DND-41 (cell line): ENCODE data around the gene SMG5.

Experiments used
- EZH2 ChIP-seq: IDR thresholded peaks from 3 replicates; pipeline ENCODE4 v1.6.1; 2012; ENCODE audit warnings: borderline replicate concordance, low read depth, mild to moderate bottlenecking, moderate library complexity, low read length, inconsistent platforms; ENCODE audit not compliant: severe bottlenecking
- TF ChIP-seq, protein P1 (sequence below): IDR thresholded peaks from 2 replicates; pipeline ENCODE4 v1.5.1; 2012; ENCODE audit warnings: borderline replicate concordance, low read length, moderate library complexity, mild to moderate bottlenecking; ENCODE audit not compliant: poor library complexity, severe bottlenecking; ENCODE audit errors: extremely low read depth

DNA sequence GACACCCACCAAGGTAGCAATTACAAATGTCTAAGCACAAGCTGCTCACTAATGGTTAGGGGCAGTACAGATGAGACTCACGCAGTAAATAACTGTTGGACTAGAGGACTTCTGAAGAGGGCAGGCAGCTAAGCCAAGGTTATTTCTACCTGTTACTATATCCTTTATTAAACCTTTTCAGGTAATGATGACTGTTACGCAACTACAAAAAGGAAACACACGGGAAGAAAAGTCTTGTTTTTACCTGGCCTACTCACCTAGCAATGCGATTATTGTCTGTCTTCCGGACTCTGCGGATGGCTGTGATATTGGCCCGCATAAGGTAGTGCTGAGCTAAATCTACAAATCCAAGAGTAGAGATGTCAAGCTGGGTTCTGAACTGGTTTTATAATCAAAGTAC is 34.3 kb upstream of the SMG5 start:
- TF ChIP-seq, protein P1, sequence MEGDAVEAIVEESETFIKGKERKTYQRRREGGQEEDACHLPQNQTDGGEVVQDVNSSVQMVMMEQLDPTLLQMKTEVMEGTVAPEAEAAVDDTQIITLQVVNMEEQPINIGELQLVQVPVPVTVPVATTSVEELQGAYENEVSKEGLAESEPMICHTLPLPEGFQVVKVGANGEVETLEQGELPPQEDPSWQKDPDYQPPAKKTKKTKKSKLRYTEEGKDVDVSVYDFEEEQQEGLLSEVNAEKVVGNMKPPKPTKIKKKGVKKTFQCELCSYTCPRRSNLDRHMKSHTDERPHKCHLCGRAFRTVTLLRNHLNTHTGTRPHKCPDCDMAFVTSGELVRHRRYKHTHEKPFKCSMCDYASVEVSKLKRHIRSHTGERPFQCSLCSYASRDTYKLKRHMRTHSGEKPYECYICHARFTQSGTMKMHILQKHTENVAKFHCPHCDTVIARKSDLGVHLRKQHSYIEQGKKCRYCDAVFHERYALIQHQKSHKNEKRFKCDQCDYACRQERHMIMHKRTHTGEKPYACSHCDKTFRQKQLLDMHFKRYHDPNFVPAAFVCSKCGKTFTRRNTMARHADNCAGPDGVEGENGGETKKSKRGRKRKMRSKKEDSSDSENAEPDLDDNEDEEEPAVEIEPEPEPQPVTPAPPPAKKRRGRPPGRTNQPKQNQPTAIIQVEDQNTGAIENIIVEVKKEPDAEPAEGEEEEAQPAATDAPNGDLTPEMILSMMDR: no peak
- no peak for TF ChIP-seq EZH2
